HCT116 (cell line): Measurements from ENCODE around the gene PRICKLE3. TPM values are rescaled to one million over a fixed set of nuclear protein-coding genes. Genes with fewer than 3 reads are reported as not detected.

Experiments used
- ATAC-seq: fragments of 200-7000 bp; cut with Tn5 transposase; 2 replicates; pipeline ENCODE4 v1.9.1; 2020; ENCODE audit warnings: mild to moderate bottlenecking, moderate library complexity
- BruUV-seq: library from RNA; stranded (reverse); fragments of 400-500 nt; replicated peaks from 2 replicates; lab custom pipeline; 2021; lab: Mats Ljungman, UMichigan
- CTCF ChIA-PET: fragments of 300-600 bp; sonication (Branson Sonifier 250); formaldehyde crosslinking; loops from one replicate; lab custom pipeline; 2021; ENCODE audit warnings: antibody characterized with exemption; lab: Charles Lee
- POLR2A ChIA-PET: fragments of 300-600, 350-600 bp; sonication (Branson Sonifier 250); formaldehyde crosslinking; loops from one replicate; lab custom pipeline; 2021; ENCODE audit warnings: antibody characterized with exemption; lab: Charles Lee
- RAD21 ChIA-PET, 2 experiments: fragments of 300-600 bp; sonication (Branson Sonifier 250); formaldehyde crosslinking; loops; one replicate each; lab custom pipeline; 2023; ENCODE audit warnings: low total read pairs in 2 of 2; ENCODE audit not compliant: uncharacterized antibody in 2 of 2, unreplicated experiment in 2 of 2, low non-redundant PET in 1 of 2; lab: Charles Lee
- DNase-seq: peaks from one replicate; pipeline ENCODE4 v3.0.0-alpha.2; 2010; ENCODE audit warnings: low read depth, low spot score
- H2AFZ ChIP-seq: fragments of 200-600 bp; shearing (Covaris generic), sonication (generic); 2 replicates; pipeline ENCODE4 v1.6.1; 2017; ENCODE audit warnings: low read depth, mixed run types, mixed read lengths, antibody characterized with exemption, low read length; ENCODE audit not compliant: poor library complexity, severe bottlenecking
- H3K27ac ChIP-seq: 2 replicates; pipeline ENCODE4 v1.5.1; 2012; ENCODE audit warnings: low read depth, low read length
- H3K27me3 ChIP-seq: fragments of 200-600 bp; sonication (generic); 2 replicates; pipeline ENCODE4 v1.6.1; 2016; ENCODE audit warnings: mixed run types, low read length, mixed read lengths; ENCODE audit not compliant: insufficient read depth
- H3K36me3 ChIP-seq, 2 experiments: fragments of 200-500 bp in 1 of 2; fragments of 200-600 bp in 1 of 2; sonication (Bioruptor generic) in 1 of 2; sonication (generic) in 1 of 2; 2 replicates each; pipeline versions ENCODE4 v1.5.1 to v1.6.1; 2014 to 2016; ENCODE audit warnings: low read length in 2 of 2, inconsistent platforms in 1 of 2, mixed read lengths in 1 of 2, mixed run types in 1 of 2; ENCODE audit not compliant: insufficient read depth in 2 of 2, control insufficient read depth in 1 of 2
- H3K4me1 ChIP-seq, 2 experiments: fragments of 200-600 bp in 1 of 2; sonication (generic) in 1 of 2; 2 replicates each; pipeline versions ENCODE4 v1.5.1 to v1.6.1; 2012 to 2017; ENCODE audit warnings: low read length in 2 of 2, inconsistent platforms in 1 of 2, mild to moderate bottlenecking in 1 of 2, mixed read lengths in 1 of 2, mixed run types in 1 of 2, moderate library complexity in 1 of 2; ENCODE audit not compliant: insufficient read depth in 2 of 2, control insufficient read depth in 1 of 2
- H3K4me2 ChIP-seq: fragments of 200-600 bp; sonication (generic); 2 replicates; pipeline ENCODE4 v1.6.1; 2017; ENCODE audit warnings: mixed run types, low read length, mixed read lengths
- H3K4me3 ChIP-seq, 2 experiments: fragments of 200-600 bp in 1 of 2; sonication (generic) in 1 of 2; replicated peaks in 1 of 2; 2 replicates each; pipeline ENCODE4 v1.5.1; 2011 to 2016; ENCODE audit warnings: low read length in 2 of 2, control low read depth in 1 of 2, low read depth in 1 of 2, mild to moderate bottlenecking in 1 of 2, mixed read lengths in 1 of 2, mixed run types in 1 of 2
- H3K79me2 ChIP-seq: fragments of 200-600 bp; sonication (generic); 2 replicates; pipeline ENCODE4 v1.6.1; 2017; ENCODE audit warnings: mild to moderate bottlenecking, mixed run types, low read length, moderate library complexity, mixed read lengths; ENCODE audit not compliant: insufficient read depth
- H3K9ac ChIP-seq: fragments of 200-600 bp; sonication (generic); 2 replicates; pipeline ENCODE4 v1.6.1; 2016; ENCODE audit warnings: low read length, mixed read lengths
- H3K9me2 ChIP-seq: fragments of 200-600 bp; sonication (generic), shearing (Covaris generic); 2 replicates; pipeline ENCODE4 v1.6.1; 2017; ENCODE audit warnings: mixed run types, mild to moderate bottlenecking, moderate library complexity; ENCODE audit not compliant: insufficient read depth
- H3K9me3 ChIP-seq, 2 experiments: fragments of 200-500 bp in 1 of 2; fragments of 200-600 bp in 1 of 2; sonication (Bioruptor generic) in 1 of 2; sonication (generic) in 1 of 2; 2 replicates each; pipeline ENCODE4 v1.6.1; 2014 to 2017; ENCODE audit warnings: low read length in 2 of 2, mixed read lengths in 2 of 2, inconsistent platforms in 1 of 2, low read depth in 1 of 2, mild to moderate bottlenecking in 1 of 2, mixed run types in 1 of 2, moderate library complexity in 1 of 2; ENCODE audit not compliant: control insufficient read depth in 1 of 2, insufficient read depth in 1 of 2
- H4K20me1 ChIP-seq: fragments of 200-600 bp; sonication (generic), shearing (Covaris generic); 2 replicates; pipeline ENCODE4 v1.6.1; 2017; ENCODE audit warnings: mixed run types, mild to moderate bottlenecking, moderate library complexity; ENCODE audit not compliant: insufficient read depth
- CEBPB ChIP-seq: IDR thresholded peaks from 2 replicates; pipeline ENCODE4 v1.6.1; 2012; ENCODE audit warnings: low read depth
- CTCF ChIP-seq, 3 experiments: fragments of 200-600 bp in 1 of 3; sonication (generic) in 1 of 3; IDR thresholded peaks in 2 of 3; conservative IDR thresholded peaks in 1 of 3; 2 replicates each; pipeline ENCODE4 v1.5.1; 2012 to 2017; ENCODE audit warnings: low read depth in 2 of 3, low read length in 2 of 3, antibody characterized with exemption in 1 of 3, borderline replicate concordance in 1 of 3, control low read depth in 1 of 3, mild to moderate bottlenecking in 1 of 3, mixed read lengths in 1 of 3, mixed run types in 1 of 3, moderate library complexity in 1 of 3; ENCODE audit not compliant: insufficient read depth in 1 of 3
- EGR1 ChIP-seq: IDR thresholded peaks from 2 replicates; pipeline ENCODE4 v1.6.1; 2012; ENCODE audit warnings: low read depth
- ELF1 ChIP-seq: IDR thresholded peaks from 2 replicates; pipeline ENCODE4 v1.6.1; 2012; ENCODE audit warnings: low read depth, borderline replicate concordance
- EZH2phosphoT487 ChIP-seq: fragments of 200-600 bp; IDR thresholded peaks from 2 replicates; pipeline ENCODE4 v1.6.1; 2018; ENCODE audit warnings: antibody characterized with exemption, borderline replicate concordance
- FOSL1 ChIP-seq: IDR thresholded peaks from 2 replicates; pipeline ENCODE4 v1.6.1; 2012; ENCODE audit warnings: low read depth
- JUND ChIP-seq: IDR thresholded peaks from 2 replicates; pipeline ENCODE4 v1.6.1; 2012
- MAX ChIP-seq: IDR thresholded peaks from 2 replicates; pipeline ENCODE4 v1.6.1; 2012
- POLR2A ChIP-seq: IDR thresholded peaks from 2 replicates; pipeline ENCODE4 v1.7.0; 2011; ENCODE audit warnings: borderline replicate concordance; ENCODE audit not compliant: insufficient read depth, insufficient read length; ENCODE audit errors: extremely low read depth
- POLR2AphosphoS5 ChIP-seq: IDR thresholded peaks from 2 replicates; pipeline ENCODE4 v1.6.1; 2011; ENCODE audit warnings: mild to moderate bottlenecking, low read depth, low read length, moderate library complexity
- REST ChIP-seq: IDR thresholded peaks from 2 replicates; pipeline ENCODE4 v1.6.1; 2012; ENCODE audit warnings: low read depth
- SIN3A ChIP-seq: IDR thresholded peaks from 2 replicates; pipeline ENCODE4 v1.6.1; 2012; ENCODE audit warnings: low read depth
- SP1 ChIP-seq: IDR thresholded peaks from 2 replicates; pipeline ENCODE4 v1.6.1; 2012; ENCODE audit warnings: low read depth
- SRF ChIP-seq: IDR thresholded peaks from 2 replicates; pipeline ENCODE4 v1.6.1; 2012; ENCODE audit warnings: low read depth
- TCF7L2 ChIP-seq: IDR thresholded peaks from 2 replicates; pipeline ENCODE4 v1.7.0; 2011; ENCODE audit warnings: borderline replicate concordance, inconsistent platforms; ENCODE audit not compliant: insufficient read depth, insufficient read length; ENCODE audit errors: extremely low read depth
- YY1 ChIP-seq: IDR thresholded peaks from 2 replicates; pipeline ENCODE4 v1.6.1; 2011; ENCODE audit warnings: low read length, low read depth, moderate library complexity, mild to moderate bottlenecking; ENCODE audit not compliant: insufficient replicate concordance; ENCODE audit errors: extremely low read depth
- ZFX ChIP-seq: fragments of 450-650 bp; IDR thresholded peaks from 2 replicates; pipeline ENCODE4 v1.6.1; 2017
- intact Hi-C: fragments of 100-400 bp; cut with micrococcal nuclease; formaldehyde crosslinking; loops from 2 replicates; pipeline ENCODE4 v1.10.0; 2022
- total RNA-seq: library from RNA; stranded (reverse); gene quantifications from one replicate; pipeline ENCODE4 v1.2.1, GENCODE V29; 2021; ENCODE audit not compliant: unreplicated experiment
- TF ChIP-seq, protein P1 (sequence below): IDR thresholded peaks from 2 replicates; pipeline ENCODE4 v1.6.1; 2011; ENCODE audit warnings: mild to moderate bottlenecking, low read length, moderate library complexity; ENCODE audit not compliant: insufficient replicate concordance; ENCODE audit errors: extremely low read depth

PRICKLE3 gene
- total RNA-seq, 1 experiment from 2014 or later: 27.8 TPM

GRCh38 chrX:49214996-49215526 is 28.9 kb upstream of the PRICKLE3 start (continued):
- TF ChIP-seq REST (no peak), SP1 (no peak), POLR2AphosphoS5 (no peak)

- POLR2A ChIA-PET: no interaction called here
- intact Hi-C loops: no loop called here
- TF ChIP-seq MAX (no peak), ELF1 (no peak), ZFX (no peak), TCF7L2 (no peak), SRF (no peak), SIN3A (no peak), POLR2A (no peak), EGR1 (no peak), CTCF (IDR thresholded peaks at IDR 0.05 in 2 of 3, conservative IDR thresholded peaks at IDR 0.05 in 1 of 3; ENCODE audit: borderline replicate concordance in 1 of 3, insufficient read depth in 1 of 3, low read depth in 2 of 3, low read length in 2 of 3) (no peak), EZH2phosphoT487 (no peak), YY1 (no peak), JUND (no peak), CEBPB (no peak), SP1 (no peak), FOSL1 (no peak)
- TF ChIP-seq, protein P1, sequence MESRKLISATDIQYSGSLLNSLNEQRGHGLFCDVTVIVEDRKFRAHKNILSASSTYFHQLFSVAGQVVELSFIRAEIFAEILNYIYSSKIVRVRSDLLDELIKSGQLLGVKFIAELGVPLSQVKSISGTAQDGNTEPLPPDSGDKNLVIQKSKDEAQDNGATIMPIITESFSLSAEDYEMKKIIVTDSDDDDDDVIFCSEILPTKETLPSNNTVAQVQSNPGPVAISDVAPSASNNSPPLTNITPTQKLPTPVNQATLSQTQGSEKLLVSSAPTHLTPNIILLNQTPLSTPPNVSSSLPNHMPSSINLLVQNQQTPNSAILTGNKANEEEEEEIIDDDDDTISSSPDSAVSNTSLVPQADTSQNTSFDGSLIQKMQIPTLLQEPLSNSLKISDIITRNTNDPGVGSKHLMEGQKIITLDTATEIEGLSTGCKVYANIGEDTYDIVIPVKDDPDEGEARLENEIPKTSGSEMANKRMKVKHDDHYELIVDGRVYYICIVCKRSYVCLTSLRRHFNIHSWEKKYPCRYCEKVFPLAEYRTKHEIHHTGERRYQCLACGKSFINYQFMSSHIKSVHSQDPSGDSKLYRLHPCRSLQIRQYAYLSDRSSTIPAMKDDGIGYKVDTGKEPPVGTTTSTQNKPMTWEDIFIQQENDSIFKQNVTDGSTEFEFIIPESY: no peak
- Histone ChIP-seq H2AFZ (no peak overlapping the region), H3K9me3 (no peaks in the 10 kb centered on the region), H3K9me2 (no peaks in the 10 kb centered on the region), H3K27me3 (no peaks in the 10 kb centered on the region), H3K4me2 (no peak overlapping the region), H3K9ac (no peak overlapping the region), H3K4me3 (no peak overlapping the region), H3K36me3 (no peaks in the 10 kb centered on the region), H4K20me1 (no peaks in the 10 kb centered on the region), H3K4me1 (no peaks in the 10 kb centered on the region), H3K79me2 (no peaks in the 10 kb centered on the region), H3K27ac (no peak overlapping the region)
- no TSS peak for BruUV-seq
- DNase-seq (no peak), ATAC-seq (no peak)
- CTCF ChIA-PET: no interaction called here
- RAD21 ChIA-PET: no interaction called here
Measured at GRCh38 chrX:49214416-49214815, 28.2 kb upstream of the PRICKLE3 start.
